Activated gamma-delta T cell treated with anti-CD3 and anti-CD28 coated beads, Interleukin-2, amount 50 U/mL, for 16 hours (primary cell): ENCODE measurements around the gene SLC24A3.

Experiments used
- DNase-seq: peaks from one replicate; pipeline ENCODE4 v3.0.0-alpha.2; 2020; ENCODE audit warnings: low read depth

Gene SLC24A3

GRCh38 chr20:19384940-19385339 is 172.5 kb downstream of the SLC24A3 start:
- no peak for DNase-seq

- no peak for DNase-seq
Observed at GRCh38 chr20:19387251-19387650, 174.8 kb downstream of the SLC24A3 start.

- DNase-seq: no peak
Observed at GRCh38 chr20:19392344-19393130, 180.1 kb downstream of the SLC24A3 start.

GRCh38 chr20:19396460-19397081 is 184.1 kb downstream of the SLC24A3 start:
- DNase-seq: no peak

GRCh38 chr20:19397226-19397625 is 184.8 kb downstream of the SLC24A3 start:
- no peak for DNase-seq

- no peak for DNase-seq
Observed at GRCh38 chr20:19397666-19398065, 185.2 kb downstream of the SLC24A3 start.

GRCh38 chr20:19401096-19401495 is 188.7 kb downstream of the SLC24A3 start:
- DNase-seq: no peak

GRCh38 chr20:19403549-19403948 is 191.1 kb downstream of the SLC24A3 start:
- DNase-seq: no peak

- DNase-seq: no peak
Observed at GRCh38 chr20:19404826-19405225, 192.4 kb downstream of the SLC24A3 start.

GRCh38 chr20:19405958-19406357 is 193.5 kb downstream of the SLC24A3 start:
- DNase-seq: no peak

GRCh38 chr20:19406381-19406780 is 193.9 kb downstream of the SLC24A3 start:
- DNase-seq: no peak

- no peak for DNase-seq
Observed at GRCh38 chr20:19407196-19407595, 194.8 kb downstream of the SLC24A3 start.

GRCh38 chr20:19407736-19408135 is 195.3 kb downstream of the SLC24A3 start:
- DNase-seq: no peak

- no peak for DNase-seq
Observed at GRCh38 chr20:19408971-19409370, 196.5 kb downstream of the SLC24A3 start.

- no peak for DNase-seq
Observed at GRCh38 chr20:19411811-19412210, 199.4 kb downstream of the SLC24A3 start.

- DNase-seq: no peak
Observed at GRCh38 chr20:19412254-19412653, 199.8 kb downstream of the SLC24A3 start.

- DNase-seq: no peak
Observed at GRCh38 chr20:19414600-19414999, 202.2 kb downstream of the SLC24A3 start.

- no peak for DNase-seq
Observed at GRCh38 chr20:19415786-19416185, 203.3 kb downstream of the SLC24A3 start.

GRCh38 chr20:19416627-19417026 is 204.2 kb downstream of the SLC24A3 start:
- no peak for DNase-seq

- DNase-seq: no peak
Observed at GRCh38 chr20:19419396-19419795, 207.0 kb downstream of the SLC24A3 start.

- no peak for DNase-seq
Observed at GRCh38 chr20:19423097-19423899, 210.9 kb downstream of the SLC24A3 start.

GRCh38 chr20:19423900-19424620 is 211.6 kb downstream of the SLC24A3 start:
- no peak for DNase-seq
